WTC11 (cell line): ENCODE data around the gene C14orf132. TPM values are rescaled to one million over a fixed set of nuclear protein-coding genes. Genes with fewer than 3 reads are reported as not detected.

Experiments used
- ATAC-seq: fragments of 200-7000 bp; cut with Tn5 transposase; 2 replicates; pipeline ENCODE4 v1.10.0; 2021; ENCODE audit warnings: mild to moderate bottlenecking, moderate library complexity
- CTCF ChIA-PET: fragments of 300-600 bp; sonication (Branson Sonifier 250); formaldehyde crosslinking; loops from one replicate; lab custom pipeline; 2021; ENCODE audit warnings: antibody characterized with exemption; lab: Charles Lee
- POLR2A ChIA-PET: fragments of 350-600 bp; sonication (Branson Sonifier 250); formaldehyde crosslinking; loops from one replicate; lab custom pipeline; 2021; ENCODE audit warnings: antibody characterized with exemption; lab: Charles Lee
- DNase-seq: peaks from one replicate; pipeline ENCODE4 v3.0.0; 2021; ENCODE audit warnings: low spot score
- H3K27ac Mint-ChIP-seq: 2 replicates; pipeline ENCODE4 v1.8.0; 2021; ENCODE audit warnings: mixed read lengths
- H3K27me3 Mint-ChIP-seq: 2 replicates; pipeline ENCODE4 v1.8.0; 2021; ENCODE audit warnings: low read depth, mild to moderate bottlenecking, moderate library complexity, mixed read lengths
- H3K36me3 Mint-ChIP-seq: 2 replicates; pipeline ENCODE4 v1.8.0; 2021; ENCODE audit warnings: mixed read lengths
- H3K4me1 Mint-ChIP-seq: 2 replicates; pipeline ENCODE4 v1.8.0; 2022; ENCODE audit warnings: mixed read lengths
- H3K4me3 Mint-ChIP-seq: 2 replicates; pipeline ENCODE4 v1.8.0; 2021; ENCODE audit warnings: mild to moderate bottlenecking, moderate library complexity, mixed read lengths
- H3K9me3 Mint-ChIP-seq: 2 replicates; pipeline ENCODE4 v1.8.0; 2021; ENCODE audit warnings: mixed read lengths
- AR ChIP-seq: fragments of 250-450 bp; sonication (Bioruptor Pico); IDR thresholded peaks from 2 replicates; pipeline ENCODE4 v1.9.0; 2021; ENCODE audit warnings: mild to moderate bottlenecking
- ARID4B ChIP-seq: sonication (generic); formaldehyde crosslinking; IDR thresholded peaks from 2 replicates; pipeline ENCODE4 v1.8.0; 2023; ENCODE audit warnings: missing genetic modification reagents, mild to moderate bottlenecking, borderline replicate concordance
- CREB1 ChIP-seq: sonication (generic); formaldehyde crosslinking; IDR thresholded peaks from 2 replicates; pipeline ENCODE4 v1.8.0; 2023; ENCODE audit warnings: mild to moderate bottlenecking, missing genetic modification reagents
- ETV6 ChIP-seq: sonication (generic); formaldehyde crosslinking; IDR thresholded peaks from 2 replicates; pipeline ENCODE4 v1.8.1; 2022; ENCODE audit warnings: mild to moderate bottlenecking, missing genetic modification reagents
- HMGA2 ChIP-seq: fragments of 250-450 bp; sonication (Bioruptor Pico); IDR thresholded peaks from 2 replicates; pipeline ENCODE4 v1.4.0; 2021; ENCODE audit warnings: mild to moderate bottlenecking, moderate library complexity
- NR3C1 ChIP-seq: sonication (generic); formaldehyde crosslinking; conservative IDR thresholded peaks from 2 replicates; pipeline ENCODE4 v1.8.1; 2023; ENCODE audit warnings: low read depth, mild to moderate bottlenecking, missing genetic modification reagents
- OVOL2 ChIP-seq: fragments of 250-450 bp; sonication (Bioruptor Pico); IDR thresholded peaks from 2 replicates; pipeline ENCODE4 v1.9.0; 2021; ENCODE audit warnings: mild to moderate bottlenecking, borderline replicate concordance
- RORB ChIP-seq: fragments of 250-450 bp; sonication (Bioruptor Pico); IDR thresholded peaks from 2 replicates; pipeline ENCODE4 v1.9.0; 2021; ENCODE audit warnings: mild to moderate bottlenecking
- SMAD4 ChIP-seq: sonication (generic); formaldehyde crosslinking; IDR thresholded peaks from 2 replicates; pipeline ENCODE4 v1.8.0; 2022; ENCODE audit warnings: mild to moderate bottlenecking, missing genetic modification reagents
- STAT6 ChIP-seq: sonication (generic); formaldehyde crosslinking; conservative IDR thresholded peaks from 2 replicates; pipeline ENCODE4 v1.8.1; 2023; ENCODE audit warnings: mild to moderate bottlenecking, low read depth, missing genetic modification reagents, moderate library complexity
- USF1 ChIP-seq: sonication (generic); formaldehyde crosslinking; IDR thresholded peaks from 2 replicates; pipeline ENCODE4 v1.8.0; 2022; ENCODE audit warnings: mild to moderate bottlenecking, missing genetic modification reagents
- USF2 ChIP-seq: sonication (generic); formaldehyde crosslinking; IDR thresholded peaks from 2 replicates; pipeline ENCODE4 v1.8.1; 2023; ENCODE audit warnings: mild to moderate bottlenecking, missing genetic modification reagents, moderate library complexity
- ZBTB43 ChIP-seq: sonication (generic); formaldehyde crosslinking; IDR thresholded peaks from 2 replicates; pipeline ENCODE4 v1.8.1; 2023; ENCODE audit warnings: mild to moderate bottlenecking, missing genetic modification reagents
- ZNF121 ChIP-seq: sonication (generic); formaldehyde crosslinking; IDR thresholded peaks from 2 replicates; pipeline ENCODE4 v1.8.0; 2023; ENCODE audit warnings: missing genetic modification reagents
- total RNA-seq: library from RNA; stranded (reverse); gene quantifications from 3 replicates; pipeline ENCODE4 v1.2.3, GENCODE V29; 2021

The C14orf132 gene
- total RNA-seq, 1 experiment from 2014 or later = 14.1 TPM

- DNase-seq (no peak), ATAC-seq (no peak)
- Mint-ChIP-seq H3K4me1 (peaks cover 4% of the 10 kb centered on the region; the same call in 1 of the 2 replicates), H3K9me3 (no peaks in the 10 kb centered on the region), H3K4me3 (no peak overlapping the region), H3K36me3 (no peaks in the 10 kb centered on the region), H3K27me3 (no peaks in the 10 kb centered on the region), H3K27ac (no peak overlapping the region)
- TF ChIP-seq ZBTB43 (CRISPR knock-in tag) (no peak), RORB (CRISPR knock-in tag) (no peak), STAT6 (no peak), AR (CRISPR knock-in tag) (no peak), CREB1 (CRISPR knock-in tag) (no peak), OVOL2 (CRISPR knock-in tag) (no peak), ARID4B (CRISPR knock-in tag) (no peak), SMAD4 (CRISPR knock-in tag) (no peak), USF2 (CRISPR knock-in tag) (no peak), HMGA2 (CRISPR knock-in tag) (no peak), NR3C1 (no peak), USF1 (CRISPR knock-in tag) (no peak), ZNF121 (CRISPR knock-in tag) (no peak), ETV6 (CRISPR knock-in tag) (no peak)
- ChIA-PET POLR2A (no interaction called here), CTCF (interaction anchor here (1.0 to 4.4 kb wide), 2 partner anchors 39 to 42 kb away, joined by 3 to 61 read pairs; no protein-coding TSS in a partner anchor)
Measured at GRCh38 chr14:96058576-96059200, 19.5 kb downstream of the C14orf132 start.
